ENCODE data around the gene FOXA3.

The FOXA3 gene

DNA sequence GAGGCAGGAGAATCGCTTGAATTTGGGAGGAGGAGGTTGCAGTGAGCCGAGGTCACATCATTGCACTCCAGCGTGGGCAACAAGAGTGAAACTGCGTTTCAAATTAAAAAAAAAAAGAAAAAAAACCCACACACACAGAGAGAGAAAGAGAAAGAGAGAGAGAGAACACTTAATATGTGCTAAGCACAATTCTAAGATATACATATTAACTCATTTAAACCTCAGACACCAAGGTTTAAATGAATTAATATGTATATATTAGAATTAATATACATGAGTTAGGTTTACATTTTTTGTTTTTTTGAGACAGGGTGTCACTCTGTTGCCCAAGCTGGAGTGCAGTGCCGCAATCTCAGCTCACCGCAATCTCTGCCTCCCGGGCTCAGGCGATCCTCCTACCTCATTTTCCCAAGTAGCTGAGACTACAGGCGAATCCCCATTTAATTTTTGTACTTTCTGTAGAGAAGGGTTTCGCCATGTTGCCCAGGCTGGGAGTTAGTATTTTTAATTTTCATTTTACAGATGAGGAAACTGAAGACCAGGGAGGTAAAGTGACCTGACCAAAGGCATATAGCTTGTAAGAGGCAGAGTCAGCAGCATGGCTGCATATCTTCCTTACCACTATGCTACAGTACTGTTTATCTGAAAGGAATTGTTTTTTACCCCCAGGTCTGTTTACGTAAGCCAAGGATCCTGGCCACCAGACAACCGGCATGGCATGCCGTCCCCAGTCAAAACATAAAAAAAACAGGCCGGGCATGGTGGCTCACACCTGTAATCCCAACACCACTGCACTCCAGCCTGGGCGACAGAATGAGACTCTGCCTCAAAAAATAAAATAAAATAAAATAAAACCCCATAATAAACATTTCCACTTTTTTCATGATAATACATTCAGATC lies 3.5 kb upstream of the FOXA3 start:
- H3K9me3 ChIP-seq, result no peaks in the 10 kb centered on the region
- DNase-seq, result no peak
- H3K4me3 ChIP-seq (ENCODE audit: low read depth, low read length), result no peak overlapping the region
- no peaks in the 10 kb centered on the region for H3K4me1 ChIP-seq
- H3K27me3 ChIP-seq, result peaks cover 24% of the 10 kb centered on the region
- TF ChIP-seq, protein P1, sequence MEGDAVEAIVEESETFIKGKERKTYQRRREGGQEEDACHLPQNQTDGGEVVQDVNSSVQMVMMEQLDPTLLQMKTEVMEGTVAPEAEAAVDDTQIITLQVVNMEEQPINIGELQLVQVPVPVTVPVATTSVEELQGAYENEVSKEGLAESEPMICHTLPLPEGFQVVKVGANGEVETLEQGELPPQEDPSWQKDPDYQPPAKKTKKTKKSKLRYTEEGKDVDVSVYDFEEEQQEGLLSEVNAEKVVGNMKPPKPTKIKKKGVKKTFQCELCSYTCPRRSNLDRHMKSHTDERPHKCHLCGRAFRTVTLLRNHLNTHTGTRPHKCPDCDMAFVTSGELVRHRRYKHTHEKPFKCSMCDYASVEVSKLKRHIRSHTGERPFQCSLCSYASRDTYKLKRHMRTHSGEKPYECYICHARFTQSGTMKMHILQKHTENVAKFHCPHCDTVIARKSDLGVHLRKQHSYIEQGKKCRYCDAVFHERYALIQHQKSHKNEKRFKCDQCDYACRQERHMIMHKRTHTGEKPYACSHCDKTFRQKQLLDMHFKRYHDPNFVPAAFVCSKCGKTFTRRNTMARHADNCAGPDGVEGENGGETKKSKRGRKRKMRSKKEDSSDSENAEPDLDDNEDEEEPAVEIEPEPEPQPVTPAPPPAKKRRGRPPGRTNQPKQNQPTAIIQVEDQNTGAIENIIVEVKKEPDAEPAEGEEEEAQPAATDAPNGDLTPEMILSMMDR (IDR thresholded peaks at IDR 0.05; ENCODE audit: low read depth, low read length), result no peak
- H3K36me3 ChIP-seq, result peaks cover 17% of the 10 kb centered on the region

DNA sequence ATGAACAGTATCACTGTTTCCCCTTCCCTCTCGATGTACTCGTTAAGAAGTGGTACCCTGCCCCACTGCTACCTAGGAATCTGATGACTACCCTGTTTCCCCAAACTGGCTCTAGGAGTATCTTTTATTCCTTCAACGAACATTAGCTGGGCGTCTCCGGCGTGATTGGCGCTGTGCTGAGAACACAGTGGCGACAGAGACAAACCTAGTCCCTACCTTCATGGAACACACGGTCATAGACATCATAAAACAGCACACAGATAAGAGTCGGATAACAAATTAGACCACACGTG lies 1.9 kb upstream of the FOXA3 start:
- H3K4me3 ChIP-seq (ENCODE audit: low read depth, low read length), result peak overlapping the region; percentile 98
- no peaks in the 10 kb centered on the region for H3K4me1 ChIP-seq
- TF ChIP-seq, protein P1 (IDR thresholded peaks at IDR 0.05; ENCODE audit: low read depth, low read length), result no peak
- H3K36me3 ChIP-seq, result peaks cover 17% of the 10 kb centered on the region
- no peak for DNase-seq
- H3K9me3 ChIP-seq, result no peaks in the 10 kb centered on the region
- H3K27me3 ChIP-seq, result peaks cover 40% of the 10 kb centered on the region

DNA sequence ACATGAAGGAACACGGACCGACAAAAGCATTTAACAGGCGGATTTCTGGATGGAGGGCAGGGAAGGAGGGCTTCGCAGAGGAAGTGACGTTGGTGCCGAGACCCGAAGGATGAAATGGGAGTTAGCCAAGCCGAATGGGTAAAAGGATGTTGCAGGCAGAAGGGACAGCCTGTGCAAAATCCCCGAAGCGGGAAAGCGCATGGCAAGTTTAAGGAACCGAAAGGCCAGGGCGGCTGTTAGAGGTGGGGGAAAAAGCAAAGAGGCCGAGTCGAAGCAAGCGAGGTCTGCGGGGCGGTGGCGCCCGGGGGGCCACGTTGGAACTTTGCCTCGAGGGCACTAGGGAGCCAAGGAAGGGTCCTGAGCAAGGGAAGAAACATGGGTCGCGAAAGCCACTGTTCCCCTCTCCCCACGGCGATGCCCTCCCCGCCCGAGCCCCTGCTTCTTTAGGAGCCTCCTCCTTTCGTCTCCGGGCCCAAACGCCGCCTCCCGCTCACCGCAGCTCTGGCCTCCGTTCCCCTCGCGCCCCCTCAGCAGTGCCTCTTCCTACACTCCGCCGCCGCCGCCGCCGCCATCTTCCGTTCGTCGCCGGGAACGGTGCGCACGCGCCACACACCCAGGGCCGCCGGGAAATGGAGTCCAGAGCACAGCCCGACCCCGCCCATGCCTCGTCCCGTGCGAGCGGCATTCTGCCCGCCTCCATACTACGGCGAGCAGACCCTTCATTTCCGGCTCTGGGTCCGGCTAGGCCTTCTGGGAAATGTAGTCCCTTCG lies 1.4 kb upstream of the FOXA3 start, which contains the start of gene SYMPK:
TSS of gene SYMPK (minus strand) at position 584 of the 771 bp plus-strand sequence. CDS start 8,652 bp downstream, outside the sequence.
- TF ChIP-seq, protein P1 (IDR thresholded peaks at IDR 0.05; ENCODE audit: low read depth, low read length), result no peak
- Histone ChIP-seq H3K36me3 (peaks cover 17% of the 10 kb centered on the region), H3K27me3 (peaks cover 42% of the 10 kb centered on the region), H3K4me1 (no peaks in the 10 kb centered on the region), H3K9me3 (no peaks in the 10 kb centered on the region), H3K4me3 (ENCODE audit: low read depth, low read length) (peak within 1 kb of the TSS; percentile 98)
- DNase-seq, result peak; percentile 99

DNA sequence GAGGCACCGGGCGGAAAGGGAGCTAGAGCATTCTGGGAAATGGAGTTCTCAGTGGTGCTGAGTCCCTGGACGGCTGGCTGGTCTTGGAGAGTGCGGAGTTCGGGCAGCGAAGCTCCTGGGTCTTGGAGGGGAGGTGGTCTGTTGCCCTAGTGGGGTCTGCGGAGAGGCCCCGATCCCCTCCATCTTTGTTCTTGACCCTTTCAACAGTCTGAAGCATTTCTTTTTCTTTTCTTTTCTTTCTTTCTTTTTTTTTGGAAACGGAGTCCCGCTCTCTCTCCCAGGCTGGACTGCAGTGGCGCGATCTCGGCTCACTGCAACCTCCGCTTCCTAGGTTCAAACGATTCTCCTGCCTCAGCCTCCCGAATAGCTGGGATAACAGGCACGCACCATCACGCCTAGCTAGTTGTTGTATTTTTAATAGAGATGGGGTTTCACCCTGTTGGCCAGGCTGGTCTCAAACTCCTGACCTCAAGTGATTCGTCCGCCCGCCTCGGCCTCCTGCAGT lies 739 bp upstream of the FOXA3 start:
- no peak for DNase-seq
- TF ChIP-seq, protein P1 (IDR thresholded peaks at IDR 0.05; ENCODE audit: low read depth, low read length), result no peak

DNA sequence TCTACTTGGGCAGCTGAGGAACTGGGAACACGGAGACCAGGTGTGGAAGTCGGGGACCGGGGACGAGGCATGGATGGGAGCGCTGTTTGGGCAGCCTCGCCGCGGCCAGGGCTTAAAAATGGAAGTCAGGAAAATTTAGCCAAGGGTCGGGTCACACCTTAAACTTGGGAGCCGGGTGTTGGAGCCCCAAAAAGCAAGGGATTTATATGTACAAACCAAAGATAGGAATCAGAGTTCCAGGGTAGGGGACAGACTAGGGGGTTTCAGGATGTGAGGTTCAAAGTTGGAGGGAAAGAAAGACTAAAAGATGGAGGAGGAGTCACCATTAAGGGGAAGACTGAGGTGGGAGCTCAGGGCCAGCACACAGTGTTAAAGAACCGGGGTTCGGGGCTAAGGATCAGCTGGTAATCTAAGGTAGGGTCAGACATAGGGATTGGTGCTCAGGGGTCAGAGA lies 530 bp downstream of the FOXA3 start:
- no peak overlapping the region for H3K4me3 ChIP-seq (ENCODE audit: low read depth, low read length)

More for the DNA sequence above, 739 bp upstream of the FOXA3 start:
- no peaks in the 10 kb centered on the region for H3K4me1 ChIP-seq
- H3K36me3 ChIP-seq, result peaks cover 17% of the 10 kb centered on the region
- no peaks in the 10 kb centered on the region for H3K9me3 ChIP-seq
- peaks cover 48% of the 10 kb centered on the region for H3K27me3 ChIP-seq
- peak overlapping the region; percentile 49 for H3K4me3 ChIP-seq (ENCODE audit: low read depth, low read length)

More for the DNA sequence above, 530 bp downstream of the FOXA3 start:
- TF ChIP-seq, protein P1 (IDR thresholded peaks at IDR 0.05; ENCODE audit: low read depth, low read length), result no peak
- peaks cover 8% of the 10 kb centered on the region; the same call in 1 of the 2 replicates for H3K36me3 ChIP-seq
- H3K9me3 ChIP-seq, result no peaks in the 10 kb centered on the region
- no peaks in the 10 kb centered on the region for H3K4me1 ChIP-seq
- H3K27me3 ChIP-seq, result peaks cover 55% of the 10 kb centered on the region
- no peak for DNase-seq
